RWPE1 (cell line): Measurements from ENCODE around the gene RCBTB2.

Experiments used
- CTCF ChIA-PET: fragments of 350-600 bp; sonication (Branson Sonifier 250); formaldehyde crosslinking; extraction: SDS; loops from one replicate; lab custom pipeline; 2021; lab: Yijun Ruan, JAX
- POLR2A ChIA-PET: fragments of 400-600 bp; formaldehyde crosslinking; extraction: SDS; loops from one replicate; lab custom pipeline; 2020; ENCODE audit warnings: antibody characterized with exemption; ENCODE audit not compliant: low non-redundant PET; lab: Yijun Ruan, JAX
- DNase-seq: peaks from one replicate; pipeline ENCODE4 v3.0.0; 2012; ENCODE audit warnings: low spot score
- H3K27ac ChIP-seq: fragments of 450-650 bp; 2 replicates; pipeline ENCODE4 v1.5.1; 2017
- CTCF ChIP-seq: fragments of 450-650 bp; conservative IDR thresholded peaks from 2 replicates; pipeline ENCODE4 v1.5.1; 2017; ENCODE audit warnings: low read depth, mild to moderate bottlenecking

The RCBTB2 gene

DNA sequence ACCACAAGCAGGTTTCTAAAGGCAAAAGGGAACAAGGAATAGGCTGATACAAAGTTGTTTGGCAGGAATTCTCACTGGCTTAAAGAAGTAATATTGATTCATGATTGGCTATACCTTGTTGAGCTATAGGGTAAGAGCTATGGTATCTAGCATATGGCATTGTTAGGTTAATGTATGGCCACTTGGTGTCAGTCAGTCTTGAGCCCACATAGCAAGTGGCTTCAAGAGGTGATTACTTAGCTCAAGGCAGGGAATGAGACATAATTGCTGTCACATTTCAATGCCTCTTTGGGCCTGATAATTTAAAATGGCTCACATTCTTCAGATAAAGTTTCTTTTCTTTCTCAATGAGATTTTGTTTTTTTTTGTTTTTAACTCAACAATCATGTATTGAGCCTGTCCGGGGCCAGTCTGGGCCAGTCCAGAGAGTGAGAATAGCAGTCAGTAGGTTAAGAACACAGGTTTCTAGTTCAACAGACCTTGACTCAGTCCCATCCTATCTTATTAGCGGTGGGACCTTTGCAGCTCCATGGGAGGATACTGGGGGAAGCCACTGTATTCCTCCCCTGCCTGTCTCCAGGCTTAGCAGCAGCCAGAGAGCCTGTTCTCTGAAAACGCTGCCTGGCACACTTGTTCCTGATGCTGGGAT, 45.8 kb upstream of the RCBTB2 start:
- POLR2A ChIA-PET = no interaction called here
- H3K27ac ChIP-seq = peak overlapping the region; percentile 85

GRCh38 chr13:48576448-48577010, 43.6 kb upstream of the RCBTB2 start:
- ChIA-PET CTCF (interaction anchor here (0.7 to 1.2 kb wide), 3 partner anchors 25 to 291 kb away, joined by 3 to 5 read pairs (median 3); no protein-coding TSS in a partner anchor), POLR2A (no interaction called here)
- no peak for DNase-seq
- no peak for TF ChIP-seq CTCF
- H3K27ac ChIP-seq = no peak overlapping the region

More for the DNA sequence above, 45.8 kb upstream of the RCBTB2 start:
- CTCF ChIA-PET = interaction anchor here (0.6 to 1.6 kb wide), 4 partner anchors 239 to 1437 kb away, joined by 3 to 11 read pairs (median 4); partner anchors contain the start of gene NUDT15
- TF ChIP-seq CTCF = no peak
- DNase-seq = peak; percentile 20

- no peak for DNase-seq
- ChIA-PET POLR2A (no interaction called here), CTCF (interaction anchor here (0.6 kb wide), 1 partner anchor 159 kb away, joined by 6 read pairs; no protein-coding TSS in a partner anchor)
- no peak for TF ChIP-seq CTCF
- no peak overlapping the region for H3K27ac ChIP-seq
Measured at GRCh38 chr13:48575031-48575430, 42.2 kb upstream of the RCBTB2 start.

GRCh38 chr13:48574041-48574796, 41.3 kb upstream of the RCBTB2 start:
- CTCF ChIA-PET = no interaction called here
- no peak overlapping the region for H3K27ac ChIP-seq

GRCh38 chr13:48573213-48574007, 40.5 kb upstream of the RCBTB2 start:
- TF ChIP-seq CTCF = no peak
- no peak for DNase-seq
- H3K27ac ChIP-seq = no peak overlapping the region
- ChIA-PET CTCF (interaction anchor here (0.6 to 1.0 kb wide), 3 partner anchors 9 to 196 kb away, joined by 3 to 5 read pairs (median 4); no protein-coding TSS in a partner anchor), POLR2A (no interaction called here)

More at GRCh38 chr13:48574041-48574796, 41.3 kb upstream of the RCBTB2 start:
- no peak for DNase-seq
- POLR2A ChIA-PET = no interaction called here
- no peak for TF ChIP-seq CTCF
